Epithelial cell of esophagus (primary cell): ENCODE measurements around the gene TENM4.
"Not testable (repeated sequence)": the region's sequence is repeated elsewhere in the genome, so short reads cannot be mapped to it uniquely, and the experiment has no call there.

ENCODE experiments used
- DNase-seq: peaks from one replicate; pipeline ENCODE4 v3.0.0; 2010; ENCODE audit warnings: low read depth
- H3K4me3 ChIP-seq: 2 replicates; pipeline ENCODE4 v1.5.1; 2011; ENCODE audit warnings: mild to moderate bottlenecking, low read length, control low read depth
- TF ChIP-seq, protein P1 (sequence below): IDR thresholded peaks from 2 replicates; pipeline ENCODE4 v1.5.1; 2011; ENCODE audit warnings: low read depth, mild to moderate bottlenecking, low read length, control low read depth, inconsistent platforms; ENCODE audit not compliant: insufficient read depth; ENCODE audit errors: missing control alignments

TENM4 gene

DNA sequence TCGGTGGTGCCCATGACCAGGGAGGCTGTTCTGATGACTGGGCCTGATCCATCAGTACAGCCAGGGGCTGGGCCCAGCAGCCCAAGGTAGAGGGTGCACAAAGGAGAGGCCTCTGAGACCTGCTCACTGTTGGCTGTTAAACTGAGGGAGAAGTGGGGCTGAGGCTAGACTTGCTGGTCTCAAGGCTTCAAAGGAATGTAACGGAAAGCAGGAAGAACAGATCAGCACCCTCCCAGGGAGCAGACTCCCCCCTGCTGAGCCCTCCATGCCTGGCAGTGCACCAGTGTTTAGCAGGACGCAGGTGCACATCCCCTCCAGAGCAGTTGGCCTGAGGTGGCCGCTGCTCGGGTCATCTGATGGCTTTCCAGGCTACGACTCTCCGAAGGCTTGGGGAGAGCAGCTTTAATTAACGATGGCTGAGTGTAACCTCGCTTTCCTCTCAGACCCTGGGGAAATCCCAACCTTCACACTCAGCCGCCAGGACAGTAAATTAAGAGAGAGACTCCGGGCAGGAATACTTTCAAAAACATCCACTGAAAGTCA lies 610.5 kb downstream of the TENM4 start:
- no peak overlapping the region for H3K4me3 ChIP-seq
- DNase-seq = no peak
- TF ChIP-seq, protein P1, sequence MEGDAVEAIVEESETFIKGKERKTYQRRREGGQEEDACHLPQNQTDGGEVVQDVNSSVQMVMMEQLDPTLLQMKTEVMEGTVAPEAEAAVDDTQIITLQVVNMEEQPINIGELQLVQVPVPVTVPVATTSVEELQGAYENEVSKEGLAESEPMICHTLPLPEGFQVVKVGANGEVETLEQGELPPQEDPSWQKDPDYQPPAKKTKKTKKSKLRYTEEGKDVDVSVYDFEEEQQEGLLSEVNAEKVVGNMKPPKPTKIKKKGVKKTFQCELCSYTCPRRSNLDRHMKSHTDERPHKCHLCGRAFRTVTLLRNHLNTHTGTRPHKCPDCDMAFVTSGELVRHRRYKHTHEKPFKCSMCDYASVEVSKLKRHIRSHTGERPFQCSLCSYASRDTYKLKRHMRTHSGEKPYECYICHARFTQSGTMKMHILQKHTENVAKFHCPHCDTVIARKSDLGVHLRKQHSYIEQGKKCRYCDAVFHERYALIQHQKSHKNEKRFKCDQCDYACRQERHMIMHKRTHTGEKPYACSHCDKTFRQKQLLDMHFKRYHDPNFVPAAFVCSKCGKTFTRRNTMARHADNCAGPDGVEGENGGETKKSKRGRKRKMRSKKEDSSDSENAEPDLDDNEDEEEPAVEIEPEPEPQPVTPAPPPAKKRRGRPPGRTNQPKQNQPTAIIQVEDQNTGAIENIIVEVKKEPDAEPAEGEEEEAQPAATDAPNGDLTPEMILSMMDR = no peak

DNA sequence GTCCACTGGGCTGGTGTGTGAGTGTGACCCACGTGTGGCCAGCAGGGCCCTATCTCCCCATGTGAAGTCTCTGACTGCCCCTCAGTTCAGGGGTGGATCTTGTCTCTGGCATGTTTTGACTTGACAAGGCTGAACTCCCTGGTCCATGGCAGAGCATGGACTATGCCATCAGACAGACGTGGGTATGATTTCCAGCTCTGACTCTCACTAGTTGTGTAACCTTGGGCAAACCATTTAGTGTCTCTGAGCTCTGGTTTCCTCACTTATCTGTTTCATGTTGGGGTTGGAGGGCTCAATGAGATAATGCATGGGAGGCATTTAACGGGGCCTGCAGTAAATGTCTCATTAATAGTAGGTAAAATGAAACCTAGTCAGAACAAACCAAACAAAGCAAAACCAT lies 611.7 kb downstream of the TENM4 start:
- peak; percentile 60 for DNase-seq
- no peak overlapping the region for H3K4me3 ChIP-seq
- TF ChIP-seq, protein P1 = no peak

DNA sequence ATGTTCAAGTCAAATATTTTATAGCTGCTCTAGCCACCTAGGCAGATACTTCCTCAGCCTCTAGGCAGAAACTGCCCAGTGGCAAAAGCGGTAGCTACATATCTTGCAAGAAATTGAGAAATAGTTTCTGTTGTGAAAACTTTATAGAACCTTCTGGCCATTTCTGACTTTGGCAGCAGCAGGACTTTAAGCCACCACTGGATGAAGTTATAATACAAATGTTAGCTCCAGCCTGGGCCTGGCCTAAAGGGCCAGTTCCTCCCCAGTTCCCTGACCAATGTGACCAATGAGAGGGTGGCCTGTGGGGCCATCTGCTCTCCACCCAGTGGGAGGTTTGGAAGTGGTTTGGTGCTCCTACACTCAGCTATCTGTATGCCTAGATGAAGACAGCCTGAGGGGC lies 612.2 kb downstream of the TENM4 start:
- H3K4me3 ChIP-seq = no peak overlapping the region
- TF ChIP-seq, protein P1 = no peak
- DNase-seq = no peak

DNA sequence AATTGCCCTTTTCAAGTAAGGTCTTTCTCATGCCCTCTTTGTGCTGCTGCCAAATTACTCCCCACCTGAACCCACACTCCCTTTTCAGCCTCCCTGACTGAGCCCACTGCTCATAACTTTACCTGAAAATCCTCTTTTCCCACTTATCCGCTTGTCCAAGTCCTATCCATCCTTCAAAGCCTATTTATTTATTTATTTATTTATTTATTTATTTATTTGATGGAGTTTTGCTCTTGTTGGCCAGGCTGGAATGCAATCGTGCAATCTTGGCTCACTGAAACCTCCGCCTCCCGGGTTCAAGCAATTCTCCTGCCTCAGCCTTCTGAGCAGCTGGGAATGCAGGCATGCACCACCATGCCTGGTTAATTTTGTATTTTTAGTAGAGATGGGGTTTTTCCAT lies 613.5 kb downstream of the TENM4 start:
- not testable (repeated sequence) for DNase-seq, H3K4me3 ChIP-seq

DNA sequence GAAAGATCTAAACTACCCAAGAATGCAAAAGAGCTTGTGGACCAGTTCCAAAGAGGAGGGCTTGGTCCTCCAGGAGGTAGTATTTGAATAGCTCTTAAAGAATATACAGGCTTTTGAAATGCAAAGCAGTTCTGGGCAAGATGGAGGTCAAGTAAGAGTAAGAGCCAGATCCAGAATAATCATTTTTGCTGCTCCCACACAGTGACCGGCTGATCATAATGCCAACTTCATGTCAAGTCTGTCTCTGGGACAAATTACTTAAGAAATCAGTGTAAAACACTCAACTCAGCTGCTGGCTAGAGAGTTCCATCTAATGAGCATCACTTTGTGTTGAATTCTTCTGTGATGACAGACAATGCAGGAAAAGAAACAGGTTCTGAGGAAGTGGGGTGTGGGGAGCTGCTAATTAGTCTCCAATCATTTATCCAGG lies 615.2 kb downstream of the TENM4 start:
- TF ChIP-seq, protein P1 = no peak

DNA sequence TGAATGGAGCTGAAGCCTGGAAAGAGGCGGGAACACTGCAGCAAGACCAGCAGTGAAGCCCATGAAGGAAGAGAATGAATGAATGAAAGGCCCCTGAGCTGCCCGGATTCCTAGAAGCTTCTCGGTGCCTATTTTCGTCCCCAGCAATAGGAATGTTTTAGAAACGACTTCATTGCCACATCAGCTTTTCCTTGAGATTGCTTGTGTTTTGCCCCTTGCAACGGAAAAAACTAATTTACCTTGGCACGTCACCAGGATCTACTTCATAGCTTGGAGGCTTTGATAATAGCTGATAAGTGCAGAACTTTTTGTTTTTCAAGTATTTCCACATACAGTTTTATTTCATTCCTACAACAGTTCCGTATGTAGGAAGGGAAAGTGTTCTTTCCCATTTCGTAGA lies 617.2 kb downstream of the TENM4 start:
- no peak for DNase-seq
- TF ChIP-seq, protein P1 = no peak
- H3K4me3 ChIP-seq = no peak overlapping the region

More for the DNA sequence above, 615.2 kb downstream of the TENM4 start:
- DNase-seq = peak; percentile 48
- no peak overlapping the region for H3K4me3 ChIP-seq

DNA sequence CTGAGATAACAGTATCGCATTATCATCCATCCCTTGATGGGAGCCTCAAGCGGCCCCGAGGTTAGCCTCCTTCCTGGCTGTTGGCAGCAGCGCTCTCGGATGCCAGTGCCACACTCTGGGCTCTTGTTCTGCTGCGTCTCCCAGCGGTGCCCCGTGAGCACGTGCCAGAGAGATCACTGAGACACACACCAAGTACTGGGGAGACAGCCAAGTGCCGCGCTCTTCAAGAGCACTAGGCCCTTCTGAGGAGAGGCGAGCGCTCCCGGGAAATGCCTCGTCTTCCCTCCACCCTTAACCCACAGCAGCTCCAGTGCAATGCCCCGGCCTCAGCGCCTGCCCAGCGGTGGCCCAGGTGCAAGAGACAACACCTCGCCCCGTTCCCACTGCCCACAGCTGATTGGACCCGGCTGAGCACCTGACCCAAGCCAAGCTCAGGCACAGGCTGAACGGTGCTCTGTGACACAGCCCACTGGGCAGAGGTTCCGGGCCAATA lies 617.9 kb downstream of the TENM4 start:
- no peak for DNase-seq
- no peak overlapping the region for H3K4me3 ChIP-seq
- TF ChIP-seq, protein P1 = no peak
